ENCODE data around the gene LPXN. TPM values are rescaled to one million over a fixed set of nuclear protein-coding genes. Genes with fewer than 3 reads are reported as not detected.
A peak's percentile ranks its signal among the peaks of the same experiment; 100 is the strongest.

Gene LPXN
- total RNA-seq, 1 experiment from 2014 or later: 2.1 TPM

DNA sequence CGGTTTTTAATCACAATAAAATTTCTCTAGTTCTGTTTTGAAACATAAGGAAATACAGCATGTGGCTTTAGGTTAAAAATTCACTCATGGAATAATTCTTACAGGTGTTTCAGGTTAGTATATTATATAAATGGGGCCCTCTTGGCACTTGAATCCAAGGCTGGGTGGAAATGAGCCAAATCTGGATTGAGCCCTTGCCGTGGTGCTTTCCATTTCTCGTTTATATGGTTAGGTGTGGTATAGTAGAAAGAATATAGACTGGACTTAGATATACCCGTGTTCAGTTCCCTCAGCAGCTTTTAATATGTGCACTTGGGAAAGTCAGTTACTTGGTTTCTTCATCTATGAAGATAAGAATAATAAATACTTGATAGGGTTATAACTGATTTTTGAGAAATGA lies 19.2 kb upstream of the LPXN start (continued):
- TF ChIP-seq, protein P1, sequence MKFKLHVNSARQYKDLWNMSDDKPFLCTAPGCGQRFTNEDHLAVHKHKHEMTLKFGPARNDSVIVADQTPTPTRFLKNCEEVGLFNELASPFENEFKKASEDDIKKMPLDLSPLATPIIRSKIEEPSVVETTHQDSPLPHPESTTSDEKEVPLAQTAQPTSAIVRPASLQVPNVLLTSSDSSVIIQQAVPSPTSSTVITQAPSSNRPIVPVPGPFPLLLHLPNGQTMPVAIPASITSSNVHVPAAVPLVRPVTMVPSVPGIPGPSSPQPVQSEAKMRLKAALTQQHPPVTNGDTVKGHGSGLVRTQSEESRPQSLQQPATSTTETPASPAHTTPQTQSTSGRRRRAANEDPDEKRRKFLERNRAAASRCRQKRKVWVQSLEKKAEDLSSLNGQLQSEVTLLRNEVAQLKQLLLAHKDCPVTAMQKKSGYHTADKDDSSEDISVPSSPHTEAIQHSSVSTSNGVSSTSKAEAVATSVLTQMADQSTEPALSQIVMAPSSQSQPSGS (CRISPR knock-in tag; IDR thresholded peaks at IDR 0.05; ENCODE audit: borderline replicate concordance, low read depth): no peak
- TF ChIP-seq, protein P2, sequence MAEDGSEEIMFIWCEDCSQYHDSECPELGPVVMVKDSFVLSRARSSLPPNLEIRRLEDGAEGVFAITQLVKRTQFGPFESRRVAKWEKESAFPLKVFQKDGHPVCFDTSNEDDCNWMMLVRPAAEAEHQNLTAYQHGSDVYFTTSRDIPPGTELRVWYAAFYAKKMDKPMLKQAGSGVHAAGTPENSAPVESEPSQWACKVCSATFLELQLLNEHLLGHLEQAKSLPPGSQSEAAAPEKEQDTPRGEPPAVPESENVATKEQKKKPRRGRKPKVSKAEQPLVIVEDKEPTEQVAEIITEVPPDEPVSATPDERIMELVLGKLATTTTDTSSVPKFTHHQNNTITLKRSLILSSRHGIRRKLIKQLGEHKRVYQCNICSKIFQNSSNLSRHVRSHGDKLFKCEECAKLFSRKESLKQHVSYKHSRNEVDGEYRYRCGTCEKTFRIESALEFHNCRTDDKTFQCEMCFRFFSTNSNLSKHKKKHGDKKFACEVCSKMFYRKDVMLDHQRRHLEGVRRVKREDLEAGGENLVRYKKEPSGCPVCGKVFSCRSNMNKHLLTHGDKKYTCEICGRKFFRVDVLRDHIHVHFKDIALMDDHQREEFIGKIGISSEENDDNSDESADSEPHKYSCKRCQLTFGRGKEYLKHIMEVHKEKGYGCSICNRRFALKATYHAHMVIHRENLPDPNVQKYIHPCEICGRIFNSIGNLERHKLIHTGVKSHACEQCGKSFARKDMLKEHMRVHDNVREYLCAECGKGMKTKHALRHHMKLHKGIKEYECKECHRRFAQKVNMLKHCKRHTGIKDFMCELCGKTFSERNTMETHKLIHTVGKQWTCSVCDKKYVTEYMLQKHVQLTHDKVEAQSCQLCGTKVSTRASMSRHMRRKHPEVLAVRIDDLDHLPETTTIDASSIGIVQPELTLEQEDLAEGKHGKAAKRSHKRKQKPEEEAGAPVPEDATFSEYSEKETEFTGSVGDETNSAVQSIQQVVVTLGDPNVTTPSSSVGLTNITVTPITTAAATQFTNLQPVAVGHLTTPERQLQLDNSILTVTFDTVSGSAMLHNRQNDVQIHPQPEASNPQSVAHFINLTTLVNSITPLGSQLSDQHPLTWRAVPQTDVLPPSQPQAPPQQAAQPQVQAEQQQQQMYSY (CRISPR knock-in tag; IDR thresholded peaks at IDR 0.05): no peak
- TF ChIP-seq TEAD1 (CRISPR knock-in tag; IDR thresholded peaks at IDR 0.05): no peak
- no peak for TF ChIP-seq TP53 (CRISPR knock-in tag; IDR thresholded peaks at IDR 0.05)

DNA sequence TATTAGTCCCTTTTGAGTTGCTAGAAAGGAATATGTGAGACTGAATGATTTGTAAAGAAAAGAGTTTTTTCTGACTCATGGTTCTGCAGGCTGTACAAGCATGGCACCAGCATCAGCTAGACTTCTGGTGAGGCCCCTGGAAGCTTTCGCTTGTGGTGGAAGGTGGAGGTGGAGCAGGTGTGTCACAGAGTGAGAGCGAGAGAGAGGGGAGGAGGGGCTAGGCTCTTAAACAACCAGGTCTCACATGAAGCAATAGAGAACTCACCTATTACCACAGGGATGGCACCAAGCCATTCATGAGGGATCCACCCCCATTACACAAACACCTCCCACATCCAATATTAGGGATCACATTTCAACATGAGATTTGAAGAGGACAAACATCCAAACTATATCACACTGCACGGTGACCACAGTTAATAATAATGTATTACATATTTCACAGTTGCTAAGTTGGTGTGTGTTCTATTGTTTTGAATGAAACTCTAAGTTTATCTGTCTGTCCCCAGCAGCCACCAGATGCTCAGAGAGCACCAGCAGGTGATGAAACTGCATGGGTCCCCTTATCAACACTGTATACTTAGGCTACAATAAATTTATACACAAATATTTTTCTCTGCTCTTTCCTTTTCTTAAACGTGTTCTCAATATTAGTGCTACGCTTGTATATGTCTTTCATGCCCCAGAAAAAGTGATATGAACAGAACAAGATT lies 17.3 kb upstream of the LPXN start:
- Mint-ChIP-seq H3K36me3 (peaks cover 10% of the 10 kb centered on the region), H3K4me3 (no peak overlapping the region), H3K4me1 (peaks cover 9% of the 10 kb centered on the region), H3K27me3 (ENCODE audit: low read depth) (no peaks in the 10 kb centered on the region), H3K27ac (0 out of 2 replicates have a peak overlapping the region, but pooled peaks have one; percentile 17), H3K9me3 (no peaks in the 10 kb centered on the region)
- CTCF ChIA-PET: no interaction called here
- TF ChIP-seq, protein P3, sequence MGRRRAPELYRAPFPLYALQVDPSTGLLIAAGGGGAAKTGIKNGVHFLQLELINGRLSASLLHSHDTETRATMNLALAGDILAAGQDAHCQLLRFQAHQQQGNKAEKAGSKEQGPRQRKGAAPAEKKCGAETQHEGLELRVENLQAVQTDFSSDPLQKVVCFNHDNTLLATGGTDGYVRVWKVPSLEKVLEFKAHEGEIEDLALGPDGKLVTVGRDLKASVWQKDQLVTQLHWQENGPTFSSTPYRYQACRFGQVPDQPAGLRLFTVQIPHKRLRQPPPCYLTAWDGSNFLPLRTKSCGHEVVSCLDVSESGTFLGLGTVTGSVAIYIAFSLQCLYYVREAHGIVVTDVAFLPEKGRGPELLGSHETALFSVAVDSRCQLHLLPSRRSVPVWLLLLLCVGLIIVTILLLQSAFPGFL (CRISPR knock-in tag; IDR thresholded peaks at IDR 0.05; ENCODE audit: borderline replicate concordance): no peak
- TF ChIP-seq NR1H2 (CRISPR knock-in tag; IDR thresholded peaks at IDR 0.05): no peak
- TF ChIP-seq RELA (CRISPR knock-in tag; IDR thresholded peaks at IDR 0.05; ENCODE audit: borderline replicate concordance): no peak
- TF ChIP-seq ZNF263 (CRISPR knock-in tag; IDR thresholded peaks at IDR 0.05; ENCODE audit: low read depth): no peak
- no peak for TF ChIP-seq SOX15 (CRISPR knock-in tag; IDR thresholded peaks at IDR 0.05)
- TF ChIP-seq, protein P4, sequence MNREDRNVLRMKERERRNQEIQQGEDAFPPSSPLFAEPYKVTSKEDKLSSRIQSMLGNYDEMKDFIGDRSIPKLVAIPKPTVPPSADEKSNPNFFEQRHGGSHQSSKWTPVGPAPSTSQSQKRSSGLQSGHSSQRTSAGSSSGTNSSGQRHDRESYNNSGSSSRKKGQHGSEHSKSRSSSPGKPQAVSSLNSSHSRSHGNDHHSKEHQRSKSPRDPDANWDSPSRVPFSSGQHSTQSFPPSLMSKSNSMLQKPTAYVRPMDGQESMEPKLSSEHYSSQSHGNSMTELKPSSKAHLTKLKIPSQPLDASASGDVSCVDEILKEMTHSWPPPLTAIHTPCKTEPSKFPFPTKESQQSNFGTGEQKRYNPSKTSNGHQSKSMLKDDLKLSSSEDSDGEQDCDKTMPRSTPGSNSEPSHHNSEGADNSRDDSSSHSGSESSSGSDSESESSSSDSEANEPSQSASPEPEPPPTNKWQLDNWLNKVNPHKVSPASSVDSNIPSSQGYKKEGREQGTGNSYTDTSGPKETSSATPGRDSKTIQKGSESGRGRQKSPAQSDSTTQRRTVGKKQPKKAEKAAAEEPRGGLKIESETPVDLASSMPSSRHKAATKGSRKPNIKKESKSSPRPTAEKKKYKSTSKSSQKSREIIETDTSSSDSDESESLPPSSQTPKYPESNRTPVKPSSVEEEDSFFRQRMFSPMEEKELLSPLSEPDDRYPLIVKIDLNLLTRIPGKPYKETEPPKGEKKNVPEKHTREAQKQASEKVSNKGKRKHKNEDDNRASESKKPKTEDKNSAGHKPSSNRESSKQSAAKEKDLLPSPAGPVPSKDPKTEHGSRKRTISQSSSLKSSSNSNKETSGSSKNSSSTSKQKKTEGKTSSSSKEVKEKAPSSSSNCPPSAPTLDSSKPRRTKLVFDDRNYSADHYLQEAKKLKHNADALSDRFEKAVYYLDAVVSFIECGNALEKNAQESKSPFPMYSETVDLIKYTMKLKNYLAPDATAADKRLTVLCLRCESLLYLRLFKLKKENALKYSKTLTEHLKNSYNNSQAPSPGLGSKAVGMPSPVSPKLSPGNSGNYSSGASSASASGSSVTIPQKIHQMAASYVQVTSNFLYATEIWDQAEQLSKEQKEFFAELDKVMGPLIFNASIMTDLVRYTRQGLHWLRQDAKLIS (CRISPR knock-in tag; IDR thresholded peaks at IDR 0.05; ENCODE audit: borderline replicate concordance): no peak
- TF ChIP-seq ZNF219 (CRISPR knock-in tag; IDR thresholded peaks at IDR 0.05; ENCODE audit: borderline replicate concordance): no peak
- TF ChIP-seq HMGA2 (CRISPR knock-in tag; IDR thresholded peaks at IDR 0.05): no peak
- TF ChIP-seq, protein P5, sequence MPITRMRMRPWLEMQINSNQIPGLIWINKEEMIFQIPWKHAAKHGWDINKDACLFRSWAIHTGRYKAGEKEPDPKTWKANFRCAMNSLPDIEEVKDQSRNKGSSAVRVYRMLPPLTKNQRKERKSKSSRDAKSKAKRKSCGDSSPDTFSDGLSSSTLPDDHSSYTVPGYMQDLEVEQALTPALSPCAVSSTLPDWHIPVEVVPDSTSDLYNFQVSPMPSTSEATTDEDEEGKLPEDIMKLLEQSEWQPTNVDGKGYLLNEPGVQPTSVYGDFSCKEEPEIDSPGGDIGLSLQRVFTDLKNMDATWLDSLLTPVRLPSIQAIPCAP (CRISPR knock-in tag; IDR thresholded peaks at IDR 0.05): no peak
- TF ChIP-seq CBFB (CRISPR knock-in tag; IDR thresholded peaks at IDR 0.05; ENCODE audit: low read depth): no peak
- TF ChIP-seq, protein P6, sequence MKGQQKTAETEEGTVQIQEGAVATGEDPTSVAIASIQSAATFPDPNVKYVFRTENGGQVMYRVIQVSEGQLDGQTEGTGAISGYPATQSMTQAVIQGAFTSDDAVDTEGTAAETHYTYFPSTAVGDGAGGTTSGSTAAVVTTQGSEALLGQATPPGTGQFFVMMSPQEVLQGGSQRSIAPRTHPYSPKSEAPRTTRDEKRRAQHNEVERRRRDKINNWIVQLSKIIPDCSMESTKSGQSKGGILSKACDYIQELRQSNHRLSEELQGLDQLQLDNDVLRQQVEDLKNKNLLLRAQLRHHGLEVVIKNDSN (CRISPR knock-in tag; IDR thresholded peaks at IDR 0.05): no peak
- TF ChIP-seq, protein P1 (CRISPR knock-in tag; IDR thresholded peaks at IDR 0.05; ENCODE audit: borderline replicate concordance, low read depth): no peak
- no peak for TF ChIP-seq ESRRA (CRISPR knock-in tag; IDR thresholded peaks at IDR 0.05; ENCODE audit: borderline replicate concordance)
- ATAC-seq (peak; percentile 81), DNase-seq (ENCODE audit: low spot score) (no peak)
- POLR2A ChIA-PET: no interaction called here
